SK-N-SH (cell line): ENCODE results near the gene PCNX2. TPM values are rescaled to one million over a fixed set of nuclear protein-coding genes. Genes with fewer than 3 reads are reported as not detected.

Experiments
- CTCF ChIA-PET: fragments of 300-600, 350-600 bp; formaldehyde crosslinking; extraction: SDS; loops from one replicate; lab custom pipeline; 2021; lab: Yijun Ruan, JAX
- POLR2A ChIA-PET: fragments of 350-600 bp; sonication (Branson Sonifier 250); formaldehyde crosslinking; extraction: SDS; loops from one replicate; lab custom pipeline; 2020; ENCODE audit warnings: antibody characterized with exemption, inconsistent platforms; lab: Yijun Ruan, JAX
- DNase-seq: peaks from one replicate; pipeline ENCODE4 v3.0.0; 2012
- H2AFZ ChIP-seq: fragments of 200-600 bp; sonication (generic); 2 replicates; pipeline ENCODE4 v1.8.1; 2016; ENCODE audit warnings: antibody characterized with exemption, mild to moderate bottlenecking, low read depth
- H3F3A ChIP-seq: fragments of 200-600 bp; sonication (generic); replicated peaks from 2 replicates; pipeline ENCODE3; 2016; ENCODE audit warnings: antibody characterized with exemption, mild to moderate bottlenecking; ENCODE audit not compliant: insufficient read depth
- H3K27ac ChIP-seq, 2 experiments: fragments of 200-500 bp in 1 of 2; fragments of 200-600 bp in 1 of 2; sonication (Bioruptor generic) in 1 of 2; sonication (generic), shearing (Covaris generic) in 1 of 2; 2 replicates each; pipeline versions ENCODE4 v1.5.1 to v1.6.1; 2014 to 2016; ENCODE audit warnings: low read depth in 2 of 2, inconsistent platforms in 1 of 2, low read length in 1 of 2, mild to moderate bottlenecking in 1 of 2, mixed read lengths in 1 of 2
- H3K27me3 ChIP-seq: fragments of 200-600 bp; sonication (generic), shearing (Covaris generic); 2 replicates; pipeline ENCODE4 v1.6.1; 2016; ENCODE audit warnings: mixed run types; ENCODE audit not compliant: insufficient read depth
- H3K36me3 ChIP-seq, 2 experiments: fragments of 200-500 bp in 1 of 2; fragments of 200-600 bp in 1 of 2; sonication (Bioruptor generic) in 1 of 2; sonication (generic) in 1 of 2; replicated peaks in 1 of 2; 2 replicates each; pipeline versions ENCODE3 to v1.5.1; 2014 to 2016; ENCODE audit warnings: low read length in 1 of 2, mild to moderate bottlenecking in 1 of 2; ENCODE audit not compliant: insufficient read depth in 2 of 2, control insufficient read depth in 1 of 2
- H3K4me1 ChIP-seq, 2 experiments: fragments of 200-500 bp in 1 of 2; fragments of 200-600 bp in 1 of 2; sonication (Bioruptor generic) in 1 of 2; sonication (generic), shearing (Covaris generic) in 1 of 2; 2 replicates each; pipeline versions ENCODE4 v1.5.1 to v1.6.1; 2014 to 2016; ENCODE audit warnings: low read depth in 1 of 2, low read length in 1 of 2, mixed run types in 1 of 2; ENCODE audit not compliant: insufficient read depth in 2 of 2, control insufficient read depth in 1 of 2
- H3K4me2 ChIP-seq: fragments of 200-600 bp; sonication (generic), shearing (Covaris generic); 2 replicates; pipeline ENCODE4 v1.6.1; 2017; ENCODE audit warnings: mixed run types
- H3K4me3 ChIP-seq, 2 experiments: fragments of 200-500 bp in 1 of 2; fragments of 200-600 bp in 1 of 2; sonication (Bioruptor generic) in 1 of 2; sonication (generic), shearing (Covaris generic) in 1 of 2; 2 replicates each; pipeline versions ENCODE4 v1.5.1 to v1.8.1; 2014 to 2016; ENCODE audit warnings: low read depth in 2 of 2, inconsistent platforms in 1 of 2, low read length in 1 of 2, mild to moderate bottlenecking in 1 of 2, mixed read lengths in 1 of 2, moderate library complexity in 1 of 2
- H3K79me2 ChIP-seq: fragments of 200-600 bp; sonication (generic); 2 replicates; pipeline ENCODE4 v1.8.1; 2017; ENCODE audit warnings: mild to moderate bottlenecking; ENCODE audit not compliant: insufficient read depth
- H3K9ac ChIP-seq: fragments of 200-600 bp; sonication (generic); 2 replicates; pipeline ENCODE4 v1.6.1; 2017; ENCODE audit warnings: mixed run types
- H3K9me2 ChIP-seq: fragments of 200-600 bp; sonication (generic); 2 replicates; pipeline ENCODE4 v1.6.1; 2017; ENCODE audit warnings: mixed run types
- H3K9me3 ChIP-seq: fragments of 200-600 bp; sonication (generic); 2 replicates; pipeline ENCODE4 v1.6.1; 2017; ENCODE audit warnings: mixed run types, mild to moderate bottlenecking, moderate library complexity
- H4K20me1 ChIP-seq: fragments of 200-600 bp; sonication (generic); 2 replicates; pipeline ENCODE4 v1.6.1; 2017; ENCODE audit warnings: mild to moderate bottlenecking, mixed run types; ENCODE audit not compliant: insufficient read depth
- CHD2 ChIP-seq: fragments of 150-350 bp; IDR thresholded peaks from 2 replicates; pipeline ENCODE4 v1.6.1; 2018; ENCODE audit warnings: low read length; ENCODE audit not compliant: partially characterized antibody
- CTCF ChIP-seq: fragments of 200-600 bp; sonication (generic); IDR thresholded peaks from 2 replicates; pipeline ENCODE4 v1.6.1; 2017; ENCODE audit warnings: antibody characterized with exemption, mild to moderate bottlenecking, moderate library complexity
- ELF1 ChIP-seq: IDR thresholded peaks from 2 replicates; pipeline ENCODE4 v1.4.0; 2012
- EP300 ChIP-seq, 2 experiments: IDR thresholded peaks; 2 replicates each; pipeline versions ENCODE4 v1.4.0 to v1.6.1; 2012; ENCODE audit warnings: borderline replicate concordance in 1 of 2, low read depth in 1 of 2, low read length in 1 of 2
- EZH2phosphoT487 ChIP-seq: fragments of 200-600 bp; sonication (generic); IDR thresholded peaks from 2 replicates; pipeline ENCODE4 v1.6.1; 2017; ENCODE audit warnings: low read depth, mixed run types, mild to moderate bottlenecking, antibody characterized with exemption, moderate library complexity, borderline replicate concordance
- FOSL2 ChIP-seq: IDR thresholded peaks from 2 replicates; pipeline ENCODE4 v1.4.0; 2012; ENCODE audit warnings: low read depth, mild to moderate bottlenecking, moderate library complexity, borderline replicate concordance
- FOXM1 ChIP-seq: IDR thresholded peaks from 2 replicates; pipeline ENCODE4 v1.4.0; 2012; ENCODE audit warnings: low read depth, mild to moderate bottlenecking
- GABPA ChIP-seq: IDR thresholded peaks from 2 replicates; pipeline ENCODE4 v1.4.0; 2012; ENCODE audit warnings: low read depth, mild to moderate bottlenecking
- IRF3 ChIP-seq: fragments of 150-350 bp; IDR thresholded peaks from 2 replicates; pipeline ENCODE4 v1.6.1; 2016; ENCODE audit warnings: mild to moderate bottlenecking, low read depth, low read length
- MAX ChIP-seq: IDR thresholded peaks from 2 replicates; pipeline ENCODE4 v1.4.0; 2012; ENCODE audit warnings: low read depth
- MXI1 ChIP-seq: IDR thresholded peaks from 2 replicates; pipeline ENCODE4 v1.6.1; 2012; ENCODE audit warnings: mild to moderate bottlenecking, low read depth, low read length, improper control_type of control experiment
- NFIC ChIP-seq: IDR thresholded peaks from 2 replicates; pipeline ENCODE4 v1.4.0; 2012; ENCODE audit warnings: borderline replicate concordance
- NRF1 ChIP-seq: IDR thresholded peaks from 2 replicates; pipeline ENCODE4 v1.6.1; 2012; ENCODE audit warnings: low read depth, mild to moderate bottlenecking, low read length
- SMC3 ChIP-seq: IDR thresholded peaks from 2 replicates; pipeline ENCODE4 v1.6.1; 2012; ENCODE audit warnings: low read depth, low read length, improper control_type of control experiment
- TAF1 ChIP-seq: IDR thresholded peaks from 2 replicates; pipeline ENCODE4 v1.6.1; 2012; ENCODE audit warnings: low read depth, mild to moderate bottlenecking, low read length, moderate library complexity, borderline replicate concordance
- TCF12 ChIP-seq: IDR thresholded peaks from 2 replicates; pipeline ENCODE4 v1.4.0; 2012
- TEAD4 ChIP-seq: IDR thresholded peaks from 2 replicates; pipeline ENCODE4 v1.4.0; 2012; ENCODE audit warnings: mild to moderate bottlenecking, borderline replicate concordance; ENCODE audit not compliant: insufficient read depth
- USF1 ChIP-seq: IDR thresholded peaks from 2 replicates; pipeline ENCODE4 v1.4.0; 2012; ENCODE audit warnings: low read depth, borderline replicate concordance
- YY1 ChIP-seq: IDR thresholded peaks from 2 replicates; pipeline ENCODE4 v1.4.0; 2012; ENCODE audit warnings: low read depth, mild to moderate bottlenecking
- ZBTB33 ChIP-seq: IDR thresholded peaks from 2 replicates; pipeline ENCODE4 v1.4.0; 2012; ENCODE audit warnings: low read depth, borderline replicate concordance
- WGBS: methylation state at CpG from one replicate; pipeline ENCODE4 v1.1.6; 2017; ENCODE audit warnings: low lambda C conversion rate; 5-methylcytosine and 5-hydroxymethylcytosine counted together
- polyA plus RNA-seq, 3 experiments: library from polyadenylated mRNA; depleted of rRNA; stranded (reverse); fragments of >200 nt; gene quantifications; 2 replicates each; pipeline ENCODE4 v1.2.3, GENCODE V29; 2012

PCNX2 gene
- polyA plus RNA-seq, 1 of the 3 experiments (the other 2 are of a cell fraction), result 10.6 TPM

GRCh38 chr1:232998138-232998537 lies 297.4 kb downstream of the PCNX2 start:
- Histone ChIP-seq H3K4me2 (no peak overlapping the region), H3K27me3 (no peaks in the 10 kb centered on the region), H3K27ac (no peak overlapping the region), H2AFZ (no peak overlapping the region), H3K9me2 (no peaks in the 10 kb centered on the region), H3F3A (no peaks in the 10 kb centered on the region), H3K36me3 (peaks cover 3 to 16% of the 10 kb centered on the region in 2 experiments), H3K4me1 (no peaks in the 10 kb centered on the region), H3K9me3 (no peaks in the 10 kb centered on the region), H3K79me2 (no peaks in the 10 kb centered on the region), H4K20me1 (no peaks in the 10 kb centered on the region), H3K4me3 (no peak overlapping the region), H3K9ac (no peak overlapping the region)
- POLR2A ChIA-PET, result no interaction called here
- WGBS, result 93% methylated on average over 15 of the region's 15 CpGs
- CTCF ChIA-PET, result interaction anchor here (1.5 kb wide), 1 partner anchor 45 kb away, joined by 4 read pairs; no protein-coding TSS in a partner anchor
- no peak for TF ChIP-seq USF1
- no peak for TF ChIP-seq TCF12
- no peak for TF ChIP-seq ZBTB33
- TF ChIP-seq FOSL2, result no peak
- TF ChIP-seq MXI1, result no peak
- TF ChIP-seq SMC3, result no peak
- no peak for TF ChIP-seq CHD2
- no peak for TF ChIP-seq TEAD4
- no peak for TF ChIP-seq YY1
- TF ChIP-seq ELF1, result no peak
- TF ChIP-seq EZH2phosphoT487, result no peak
- TF ChIP-seq IRF3, result no peak
- TF ChIP-seq TAF1, result no peak
- TF ChIP-seq FOXM1, result no peak
- no peak for TF ChIP-seq CTCF
- no peak for TF ChIP-seq NFIC
- no peak for TF ChIP-seq NRF1
- no peak for TF ChIP-seq GABPA
- TF ChIP-seq EP300 (IDR thresholded peaks at IDR 0.05; ENCODE audit: borderline replicate concordance in 1 of 2, low read depth in 1 of 2, low read length in 1 of 2), result no peak
- TF ChIP-seq MAX, result no peak
- DNase-seq, result no peak
